ENCODE data around the gene KIAA1328.

KIAA1328 gene

DNA sequence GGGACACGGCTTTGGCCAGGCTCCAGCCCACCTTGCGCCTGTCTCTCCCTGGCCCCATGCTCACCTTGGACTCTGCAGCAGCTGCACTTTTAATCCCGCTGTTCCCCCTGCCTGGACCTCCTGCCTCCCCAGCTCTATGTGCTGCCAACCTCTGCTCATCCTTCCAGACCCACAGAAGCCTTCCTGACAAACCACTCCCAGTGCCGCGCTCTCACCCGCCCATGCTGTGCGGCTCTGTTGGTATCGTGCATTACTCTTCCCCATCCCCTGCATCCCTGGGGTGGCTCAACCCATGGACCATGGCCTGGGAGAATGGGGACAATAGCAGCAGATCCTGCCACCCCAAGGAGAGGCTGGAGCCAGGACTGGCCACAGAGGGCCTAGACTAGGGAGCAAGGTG is 433.1 kb downstream of the KIAA1328 start:
- no peak for DNase-seq (ENCODE audit: low read depth in 1 of 2, low spot score in 1 of 2)
- TF ChIP-seq POLR2AphosphoS5 (IDR thresholded peaks at IDR 0.05; ENCODE audit: low read depth) (no peak), SPI1 (IDR thresholded peaks at IDR 0.05; ENCODE audit: borderline replicate concordance, low read depth) (no peak), GABPA (IDR thresholded peaks at IDR 0.05; ENCODE audit: low read depth) (no peak)
- TF ChIP-seq, protein P1, sequence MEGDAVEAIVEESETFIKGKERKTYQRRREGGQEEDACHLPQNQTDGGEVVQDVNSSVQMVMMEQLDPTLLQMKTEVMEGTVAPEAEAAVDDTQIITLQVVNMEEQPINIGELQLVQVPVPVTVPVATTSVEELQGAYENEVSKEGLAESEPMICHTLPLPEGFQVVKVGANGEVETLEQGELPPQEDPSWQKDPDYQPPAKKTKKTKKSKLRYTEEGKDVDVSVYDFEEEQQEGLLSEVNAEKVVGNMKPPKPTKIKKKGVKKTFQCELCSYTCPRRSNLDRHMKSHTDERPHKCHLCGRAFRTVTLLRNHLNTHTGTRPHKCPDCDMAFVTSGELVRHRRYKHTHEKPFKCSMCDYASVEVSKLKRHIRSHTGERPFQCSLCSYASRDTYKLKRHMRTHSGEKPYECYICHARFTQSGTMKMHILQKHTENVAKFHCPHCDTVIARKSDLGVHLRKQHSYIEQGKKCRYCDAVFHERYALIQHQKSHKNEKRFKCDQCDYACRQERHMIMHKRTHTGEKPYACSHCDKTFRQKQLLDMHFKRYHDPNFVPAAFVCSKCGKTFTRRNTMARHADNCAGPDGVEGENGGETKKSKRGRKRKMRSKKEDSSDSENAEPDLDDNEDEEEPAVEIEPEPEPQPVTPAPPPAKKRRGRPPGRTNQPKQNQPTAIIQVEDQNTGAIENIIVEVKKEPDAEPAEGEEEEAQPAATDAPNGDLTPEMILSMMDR (IDR thresholded peaks at IDR 0.05; ENCODE audit: insufficient read depth, low read length), result no peak
- TF ChIP-seq, protein P2, sequence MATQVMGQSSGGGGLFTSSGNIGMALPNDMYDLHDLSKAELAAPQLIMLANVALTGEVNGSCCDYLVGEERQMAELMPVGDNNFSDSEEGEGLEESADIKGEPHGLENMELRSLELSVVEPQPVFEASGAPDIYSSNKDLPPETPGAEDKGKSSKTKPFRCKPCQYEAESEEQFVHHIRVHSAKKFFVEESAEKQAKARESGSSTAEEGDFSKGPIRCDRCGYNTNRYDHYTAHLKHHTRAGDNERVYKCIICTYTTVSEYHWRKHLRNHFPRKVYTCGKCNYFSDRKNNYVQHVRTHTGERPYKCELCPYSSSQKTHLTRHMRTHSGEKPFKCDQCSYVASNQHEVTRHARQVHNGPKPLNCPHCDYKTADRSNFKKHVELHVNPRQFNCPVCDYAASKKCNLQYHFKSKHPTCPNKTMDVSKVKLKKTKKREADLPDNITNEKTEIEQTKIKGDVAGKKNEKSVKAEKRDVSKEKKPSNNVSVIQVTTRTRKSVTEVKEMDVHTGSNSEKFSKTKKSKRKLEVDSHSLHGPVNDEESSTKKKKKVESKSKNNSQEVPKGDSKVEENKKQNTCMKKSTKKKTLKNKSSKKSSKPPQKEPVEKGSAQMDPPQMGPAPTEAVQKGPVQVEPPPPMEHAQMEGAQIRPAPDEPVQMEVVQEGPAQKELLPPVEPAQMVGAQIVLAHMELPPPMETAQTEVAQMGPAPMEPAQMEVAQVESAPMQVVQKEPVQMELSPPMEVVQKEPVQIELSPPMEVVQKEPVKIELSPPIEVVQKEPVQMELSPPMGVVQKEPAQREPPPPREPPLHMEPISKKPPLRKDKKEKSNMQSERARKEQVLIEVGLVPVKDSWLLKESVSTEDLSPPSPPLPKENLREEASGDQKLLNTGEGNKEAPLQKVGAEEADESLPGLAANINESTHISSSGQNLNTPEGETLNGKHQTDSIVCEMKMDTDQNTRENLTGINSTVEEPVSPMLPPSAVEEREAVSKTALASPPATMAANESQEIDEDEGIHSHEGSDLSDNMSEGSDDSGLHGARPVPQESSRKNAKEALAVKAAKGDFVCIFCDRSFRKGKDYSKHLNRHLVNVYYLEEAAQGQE (IDR thresholded peaks at IDR 0.05; ENCODE audit: insufficient replicate concordance, low read depth), result no peak

DNA sequence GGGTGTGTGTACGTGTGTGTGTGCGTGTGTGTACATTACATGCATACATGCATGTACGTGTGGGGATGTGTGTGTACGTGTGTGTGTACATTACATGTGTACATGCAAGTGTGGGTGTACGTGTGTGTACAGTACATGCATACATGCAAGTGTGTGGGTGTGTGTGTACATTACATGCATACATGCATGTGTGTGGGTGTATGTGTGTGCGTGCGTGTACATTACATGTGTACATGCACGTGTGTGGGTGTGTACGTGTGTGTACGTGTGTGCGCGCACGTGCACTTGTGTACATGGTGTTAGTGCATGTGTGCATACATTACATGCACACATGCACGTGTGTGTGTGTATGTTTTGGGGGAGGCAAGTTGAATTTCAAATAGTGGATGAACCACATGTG is 436.0 kb downstream of the KIAA1328 start:
- no peak overlapping the region for H3K27ac ChIP-seq (replicated peaks)
- no peak overlapping the region for H3K4me3 ChIP-seq (replicated peaks; ENCODE audit: insufficient read depth, low read length)
- no peak for DNase-seq (ENCODE audit: low read depth in 1 of 2, low spot score in 1 of 2)
- H3K27me3 ChIP-seq (ENCODE audit: insufficient read depth, poor library complexity, severe bottlenecking), result peaks cover 1% of the 10 kb centered on the region
- TF ChIP-seq, protein P2 (IDR thresholded peaks at IDR 0.05; ENCODE audit: insufficient replicate concordance, low read depth), result no peak
- TF ChIP-seq SPI1 (IDR thresholded peaks at IDR 0.05; ENCODE audit: borderline replicate concordance, low read depth), result no peak
- no peak for TF ChIP-seq POLR2AphosphoS5 (IDR thresholded peaks at IDR 0.05; ENCODE audit: low read depth)
- TF ChIP-seq, protein P1 (IDR thresholded peaks at IDR 0.05; ENCODE audit: insufficient read depth, low read length), result no peak
- TF ChIP-seq GABPA (IDR thresholded peaks at IDR 0.05; ENCODE audit: low read depth), result no peak

More for the DNA sequence above, 433.1 kb downstream of the KIAA1328 start:
- H3K27ac ChIP-seq (replicated peaks), result no peak overlapping the region
- peaks cover 18% of the 10 kb centered on the region for H3K27me3 ChIP-seq (ENCODE audit: insufficient read depth, poor library complexity, severe bottlenecking)
- H3K4me3 ChIP-seq (replicated peaks; ENCODE audit: insufficient read depth, low read length), result no peak overlapping the region

DNA sequence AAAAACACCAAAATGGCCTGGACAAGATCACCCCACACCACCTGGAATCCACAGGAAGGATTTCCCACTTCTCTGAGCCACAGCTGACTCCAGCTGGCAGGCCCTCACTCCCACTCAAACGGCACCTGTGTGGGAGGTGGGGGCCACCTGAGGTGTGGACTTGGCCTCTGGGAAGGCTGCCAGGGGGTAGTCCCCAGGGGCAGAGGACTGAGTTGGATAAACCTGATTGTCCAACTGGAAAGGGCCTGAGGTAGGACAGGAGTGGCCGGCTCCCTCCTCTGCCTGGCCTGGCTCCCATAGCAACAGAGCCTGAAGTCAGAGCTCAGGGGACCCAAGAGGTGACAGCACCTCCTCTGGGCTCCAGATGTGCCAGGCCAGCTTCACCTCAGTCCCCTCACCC is 436.5 kb downstream of the KIAA1328 start:
- Histone ChIP-seq H3K4me3 (replicated peaks; ENCODE audit: insufficient read depth, low read length) (no peak overlapping the region), H3K27ac (replicated peaks) (no peak overlapping the region), H3K27me3 (ENCODE audit: insufficient read depth, poor library complexity, severe bottlenecking) (no peaks in the 10 kb centered on the region)
- DNase-seq (ENCODE audit: low read depth in 1 of 2, low spot score in 1 of 2), result no peak
- no peak for TF ChIP-seq POLR2AphosphoS5 (IDR thresholded peaks at IDR 0.05; ENCODE audit: low read depth)
- no peak for TF ChIP-seq GABPA (IDR thresholded peaks at IDR 0.05; ENCODE audit: low read depth)
- no peak for TF ChIP-seq SPI1 (IDR thresholded peaks at IDR 0.05; ENCODE audit: borderline replicate concordance, low read depth)
- TF ChIP-seq, protein P1 (IDR thresholded peaks at IDR 0.05; ENCODE audit: insufficient read depth, low read length), result no peak
- TF ChIP-seq, protein P2 (IDR thresholded peaks at IDR 0.05; ENCODE audit: insufficient replicate concordance, low read depth), result no peak
